Cardiac muscle cell (in vitro differentiated cells and primary cell): ENCODE results near the gene EXOC3L4. TPM values are rescaled to one million over a fixed set of nuclear protein-coding genes. Genes with fewer than 3 reads are reported as not detected.
"Not testable (repeated sequence)": the region's sequence is repeated elsewhere in the genome, so short reads cannot be mapped to it uniquely, and the experiment has no call there.

Experiments
- DNase-seq, 2 donors: peaks; one replicate each; pipeline versions ENCODE4 v3.0.0 to v3.0.0-alpha.2; 2010 to 2017; ENCODE audit warnings: low read depth in 1 of 2, low spot score in 1 of 2
- H3K27ac ChIP-seq: fragments of 200-600 bp; sonication (generic); 2 replicates; pipeline ENCODE4 v1.5.1; 2016
- H3K27me3 ChIP-seq: fragments of 200-600 bp; sonication (generic); 2 replicates; pipeline ENCODE4 v1.6.0; 2016; ENCODE audit warnings: control low read depth
- H3K36me3 ChIP-seq: fragments of 200-600 bp; sonication (generic); 2 replicates; pipeline ENCODE4 v1.5.1; 2016; ENCODE audit warnings: control low read depth
- H3K4me1 ChIP-seq: fragments of 200-600 bp; sonication (generic); 2 replicates; pipeline ENCODE4 v1.8.1; 2017; ENCODE audit warnings: low read depth, mild to moderate bottlenecking, mixed run types
- H3K4me3 ChIP-seq: fragments of 200-600 bp; sonication (generic); 2 replicates; pipeline ENCODE4 v1.5.1; 2016; ENCODE audit warnings: mild to moderate bottlenecking
- H3K9me3 ChIP-seq: fragments of 200-600 bp; sonication (generic); 2 replicates; pipeline ENCODE4 v1.5.1; 2017; ENCODE audit warnings: low read depth, mild to moderate bottlenecking, control low read depth
- polyA plus RNA-seq: library from polyadenylated mRNA; unstranded; fragments of >200 nt; fragmentation: Nextera tagmentation; extraction: Ambion mirVana; gene quantifications from 2 replicates; pipeline ENCODE4 v1.2.1, GENCODE V29; 2016
- total RNA-seq: library from RNA; depleted of rRNA; stranded (reverse); fragments of >200 nt; gene quantifications from 2 replicates; pipeline ENCODE4 v1.2.3, GENCODE V29; 2016
- TF ChIP-seq, protein P1 (sequence below): IDR thresholded peaks from 2 replicates; pipeline ENCODE4 v1.5.1; 2012; ENCODE audit warnings: low read depth, mild to moderate bottlenecking, low read length

EXOC3L4 gene
- total and polyA plus RNA-seq, 2 experiments from 2014 or later, result 2.7 to 5.5 TPM

DNA sequence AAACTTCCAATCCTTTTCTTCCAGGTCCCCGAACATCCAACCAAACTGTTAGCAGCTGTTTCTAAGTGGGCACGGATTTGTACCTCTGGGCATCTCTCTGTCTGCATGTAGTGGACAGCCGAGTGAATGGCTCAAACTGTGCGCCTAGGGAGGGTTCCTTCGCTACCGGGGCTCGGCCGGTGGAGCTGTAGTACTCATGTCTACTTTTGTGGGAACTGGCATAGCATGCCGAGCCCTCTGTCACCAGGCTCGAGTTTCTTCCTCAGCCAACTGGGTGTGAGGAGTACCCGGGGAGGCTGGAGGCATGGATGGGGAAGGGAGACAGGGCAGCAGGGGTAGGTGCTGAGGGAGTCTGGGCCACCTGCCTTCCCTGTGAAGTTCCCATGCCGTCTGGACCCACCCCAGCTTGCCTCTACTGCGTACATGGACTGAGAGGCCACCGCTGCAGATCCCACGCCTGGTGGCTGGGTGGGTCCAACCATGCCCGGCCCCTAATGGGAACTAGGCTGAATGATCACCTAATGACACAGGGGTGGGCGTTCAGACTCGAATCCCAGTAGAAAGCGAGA is 51.7 kb downstream of the EXOC3L4 start:
- TF ChIP-seq, protein P1, sequence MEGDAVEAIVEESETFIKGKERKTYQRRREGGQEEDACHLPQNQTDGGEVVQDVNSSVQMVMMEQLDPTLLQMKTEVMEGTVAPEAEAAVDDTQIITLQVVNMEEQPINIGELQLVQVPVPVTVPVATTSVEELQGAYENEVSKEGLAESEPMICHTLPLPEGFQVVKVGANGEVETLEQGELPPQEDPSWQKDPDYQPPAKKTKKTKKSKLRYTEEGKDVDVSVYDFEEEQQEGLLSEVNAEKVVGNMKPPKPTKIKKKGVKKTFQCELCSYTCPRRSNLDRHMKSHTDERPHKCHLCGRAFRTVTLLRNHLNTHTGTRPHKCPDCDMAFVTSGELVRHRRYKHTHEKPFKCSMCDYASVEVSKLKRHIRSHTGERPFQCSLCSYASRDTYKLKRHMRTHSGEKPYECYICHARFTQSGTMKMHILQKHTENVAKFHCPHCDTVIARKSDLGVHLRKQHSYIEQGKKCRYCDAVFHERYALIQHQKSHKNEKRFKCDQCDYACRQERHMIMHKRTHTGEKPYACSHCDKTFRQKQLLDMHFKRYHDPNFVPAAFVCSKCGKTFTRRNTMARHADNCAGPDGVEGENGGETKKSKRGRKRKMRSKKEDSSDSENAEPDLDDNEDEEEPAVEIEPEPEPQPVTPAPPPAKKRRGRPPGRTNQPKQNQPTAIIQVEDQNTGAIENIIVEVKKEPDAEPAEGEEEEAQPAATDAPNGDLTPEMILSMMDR, result no peak

DNA sequence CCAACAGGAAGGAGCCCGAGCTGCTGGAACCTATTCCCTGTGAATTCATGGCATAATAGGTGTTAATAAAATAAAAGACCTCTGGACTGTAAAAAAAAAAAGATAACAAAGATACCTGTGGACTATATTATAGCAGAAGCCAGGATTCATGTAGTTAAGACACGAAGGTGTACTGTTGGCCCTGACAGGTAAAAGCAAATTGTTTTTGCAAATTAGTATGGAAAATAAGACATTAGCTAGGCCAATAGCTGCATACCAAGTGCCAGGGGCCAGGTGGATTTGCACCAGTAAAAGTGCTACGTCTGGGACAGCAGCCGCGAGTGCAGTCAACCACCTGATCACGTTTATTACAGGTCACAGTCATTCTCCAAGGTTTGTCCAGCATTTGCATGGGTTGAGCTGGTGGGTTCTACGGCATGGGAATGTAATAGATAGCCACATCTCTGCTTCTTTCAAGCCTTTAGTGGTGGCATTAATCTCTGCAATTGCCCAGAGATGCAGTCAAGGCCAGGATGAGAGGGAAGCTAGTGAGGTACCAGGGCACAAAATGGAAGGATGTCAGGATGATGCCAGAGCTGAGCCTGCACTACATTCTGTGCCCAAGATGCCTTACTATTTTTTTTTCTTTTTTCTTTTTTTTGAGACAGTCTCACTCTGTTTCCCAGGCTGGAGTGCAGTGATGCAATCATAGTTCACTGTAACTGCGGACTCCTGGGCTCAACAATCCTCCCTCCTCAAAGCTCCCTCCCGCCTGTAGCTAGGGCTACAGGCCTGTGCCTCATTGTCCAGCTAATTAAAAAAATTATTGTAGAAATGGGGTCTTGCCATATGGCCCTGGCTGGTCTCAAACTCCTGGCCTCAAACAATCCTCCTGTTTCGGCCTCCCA is 55.1 kb downstream of the EXOC3L4 start:
- DNase-seq, result no peak
- Histone ChIP-seq H3K36me3 (no peaks in the 10 kb centered on the region), H3K4me3 (no peak overlapping the region), H3K4me1 (no peaks in the 10 kb centered on the region), H3K27ac (no peak overlapping the region), H3K27me3 (no peaks in the 10 kb centered on the region), H3K9me3 (no peaks in the 10 kb centered on the region)
- TF ChIP-seq, protein P1, result no peak

More for the DNA sequence above, 51.7 kb downstream of the EXOC3L4 start:
- Histone ChIP-seq H3K36me3 (no peaks in the 10 kb centered on the region), H3K27ac (no peak overlapping the region), H3K27me3 (no peaks in the 10 kb centered on the region), H3K4me1 (no peaks in the 10 kb centered on the region), H3K9me3 (no peaks in the 10 kb centered on the region), H3K4me3 (no peak overlapping the region)
- DNase-seq, result no peak

DNA sequence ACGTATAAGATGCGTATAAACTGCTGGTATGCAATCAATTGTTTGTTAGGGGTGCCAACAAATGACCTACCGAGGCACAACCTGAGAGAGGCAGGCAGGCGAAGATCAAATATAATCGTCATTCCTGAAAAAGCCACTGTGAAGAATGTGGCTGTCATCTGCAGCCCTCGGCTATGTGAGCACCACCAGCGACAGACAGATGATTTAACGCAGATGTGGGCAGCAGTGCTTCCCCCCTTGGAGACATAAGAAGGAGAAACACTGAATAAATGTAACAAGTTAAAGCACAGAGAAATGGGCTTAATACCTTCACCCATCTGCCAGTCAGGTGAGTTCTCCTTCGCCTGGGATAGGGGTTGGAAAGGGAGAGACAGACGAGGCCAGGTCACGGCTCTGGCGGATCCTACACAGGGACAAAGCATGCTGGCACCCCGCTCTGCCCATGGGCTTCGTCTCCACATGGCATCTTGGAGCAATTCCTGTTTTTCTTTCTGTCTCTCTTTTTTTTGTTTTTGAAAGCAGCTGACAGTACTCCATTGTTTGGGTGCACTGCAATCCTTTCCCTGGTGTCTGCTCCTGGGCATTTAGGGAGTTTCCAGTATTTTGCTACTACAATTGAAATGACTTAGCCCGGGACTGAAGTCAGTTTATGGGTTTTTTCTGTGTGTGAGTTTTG is 56.9 kb downstream of the EXOC3L4 start:
- no peak for DNase-seq
- Histone ChIP-seq H3K4me3 (no peak overlapping the region), H3K27me3 (no peaks in the 10 kb centered on the region), H3K4me1 (no peaks in the 10 kb centered on the region), H3K9me3 (no peaks in the 10 kb centered on the region), H3K27ac (no peak overlapping the region), H3K36me3 (no peaks in the 10 kb centered on the region)
- TF ChIP-seq, protein P1, result no peak

DNA sequence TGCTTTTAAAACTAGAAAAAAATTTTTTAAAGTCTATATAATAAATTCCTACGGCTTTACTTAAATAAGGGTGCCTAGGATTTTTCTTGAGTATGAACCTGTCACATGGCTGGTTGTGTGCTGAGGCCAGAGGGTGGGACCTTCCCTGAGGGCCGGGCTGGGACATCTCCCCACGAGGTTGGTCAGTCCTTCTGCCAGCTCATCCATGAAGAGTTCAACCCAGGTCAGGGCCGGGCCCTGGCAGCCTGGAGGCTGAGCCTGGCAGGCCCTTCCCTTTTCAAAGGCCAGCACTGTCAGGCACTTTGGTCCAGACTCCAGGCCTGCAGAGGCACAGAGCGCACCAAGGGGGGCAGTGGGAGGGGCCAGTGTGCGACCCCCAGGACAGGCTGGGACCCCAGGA is 60.5 kb downstream of the EXOC3L4 start:
- H3K27ac ChIP-seq, result no peak overlapping the region
- TF ChIP-seq, protein P1, result no peak
- DNase-seq, result peak in 1 of 2 donors; percentile 54
- no peaks in the 10 kb centered on the region for H3K27me3 ChIP-seq
- H3K4me1 ChIP-seq, result no peaks in the 10 kb centered on the region
- H3K9me3 ChIP-seq, result no peaks in the 10 kb centered on the region
- H3K4me3 ChIP-seq, result no peak overlapping the region
- no peaks in the 10 kb centered on the region for H3K36me3 ChIP-seq

DNA sequence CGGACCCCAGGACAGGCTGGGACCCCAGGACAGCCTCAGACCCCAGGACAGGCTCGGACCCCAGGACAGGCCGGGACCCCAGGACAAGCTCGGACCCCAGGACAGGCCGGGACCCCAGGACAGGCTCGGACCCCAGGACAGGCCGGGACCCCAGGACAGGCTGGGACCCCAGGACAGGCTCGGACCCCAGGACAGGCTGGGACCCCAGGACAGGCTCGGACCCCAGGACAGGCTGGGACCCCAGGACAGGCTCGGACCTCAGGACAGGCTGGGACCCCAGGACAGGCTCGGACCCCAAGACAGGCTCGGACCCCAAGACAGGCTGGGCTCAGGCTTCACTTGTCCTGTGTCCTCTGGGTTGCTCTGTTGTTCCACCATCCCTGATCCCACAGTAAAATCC is 60.9 kb downstream of the EXOC3L4 start:
- H3K36me3 ChIP-seq, H3K4me3 ChIP-seq, H3K27me3 ChIP-seq, H3K27ac ChIP-seq, H3K4me1 ChIP-seq, DNase-seq, H3K9me3 ChIP-seq: not testable (repeated sequence)
